HPDE6-E6E7 (cell line): ENCODE results near the gene C2orf81.

Experiments
- DNase-seq: peaks from one replicate; pipeline ENCODE4 v3.0.0; 2011; ENCODE audit warnings: missing footprints; ENCODE audit errors: extremely low spot score

C2orf81 gene

GRCh38 chr2:74391209-74391579 lies 30.2 kb downstream of the C2orf81 start:
- no peak for DNase-seq

DNA sequence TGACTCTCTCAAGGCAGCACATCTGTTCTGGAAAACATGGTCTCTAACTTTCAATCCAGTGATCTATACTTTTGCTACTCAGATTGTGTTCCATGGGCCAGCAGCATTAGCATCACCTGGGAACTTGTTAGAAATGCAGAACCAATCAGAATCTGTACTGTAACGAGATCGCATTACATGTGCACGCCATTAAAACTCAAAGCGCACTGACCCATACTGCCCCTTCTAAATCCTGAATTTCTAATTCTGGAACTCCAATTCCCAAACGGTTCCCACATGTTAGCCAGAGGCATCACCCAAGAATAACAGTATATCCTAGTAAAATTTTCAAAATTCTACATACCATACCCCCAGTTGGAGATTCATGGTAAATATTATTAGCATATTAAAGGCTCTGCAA lies 30.8 kb downstream of the C2orf81 start:
- no peak for DNase-seq

GRCh38 chr2:74387346-74387745 lies 34.1 kb downstream of the C2orf81 start:
- no peak for DNase-seq

DNA sequence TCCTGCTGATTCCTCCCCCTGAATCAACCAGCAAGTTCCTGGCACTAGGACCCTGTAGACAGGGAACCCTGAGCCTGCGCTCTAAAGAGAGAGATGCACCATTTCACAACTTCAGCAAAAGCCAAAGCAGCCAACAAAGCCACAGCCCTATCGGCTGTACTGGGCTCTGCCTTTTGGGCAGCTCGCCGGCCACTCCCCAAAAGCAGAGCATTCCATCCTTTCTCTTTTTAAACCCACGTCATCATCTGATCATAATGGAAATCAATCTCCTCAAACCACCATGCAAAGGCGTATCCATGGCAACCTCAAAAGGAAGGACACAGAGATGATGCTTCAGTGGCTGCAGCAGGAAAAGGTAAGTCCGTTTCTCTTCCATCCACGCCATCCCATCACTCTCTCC lies 36.0 kb downstream of the C2orf81 start:
- DNase-seq, result no peak

DNA sequence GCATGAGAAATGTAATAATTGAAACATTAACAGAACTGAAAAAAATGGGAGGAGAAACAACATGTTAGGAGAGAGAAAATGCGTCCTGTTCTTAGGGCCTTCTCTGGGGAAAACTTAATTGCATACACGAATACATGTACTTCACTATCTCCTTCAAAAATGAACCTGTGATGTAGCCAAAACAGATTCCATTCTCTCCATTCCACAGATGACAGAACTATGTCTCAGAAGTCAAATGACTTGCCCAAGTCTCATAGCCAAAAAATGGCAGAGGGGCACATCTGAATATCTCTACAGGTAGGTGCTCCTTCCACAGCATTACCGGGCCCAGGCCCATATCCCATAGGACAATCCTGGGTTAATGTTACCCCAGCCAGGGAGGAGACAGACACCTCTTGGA lies 37.4 kb downstream of the C2orf81 start:
- DNase-seq, result no peak

DNA sequence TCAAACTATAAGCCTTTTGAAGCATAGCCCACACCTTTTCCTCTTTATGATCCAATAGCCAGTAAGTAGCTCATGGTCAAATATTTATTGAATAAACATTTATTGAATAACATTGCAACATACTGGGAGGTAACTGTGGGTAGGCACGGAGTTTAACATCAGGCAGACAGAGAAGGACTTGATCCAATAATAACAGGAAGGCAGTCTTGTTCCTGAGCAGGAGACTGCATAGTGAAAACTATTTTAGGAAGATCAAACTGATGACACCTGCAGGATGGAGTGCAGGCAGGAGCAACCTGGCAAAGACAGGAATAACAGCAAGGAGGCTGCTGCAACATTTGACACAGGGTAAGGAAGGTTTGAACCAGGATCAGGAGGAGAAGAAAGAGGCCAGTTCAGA lies 38.2 kb downstream of the C2orf81 start:
- DNase-seq, result no peak

GRCh38 chr2:74381751-74382150 lies 39.7 kb downstream of the C2orf81 start:
- no peak for DNase-seq

DNA sequence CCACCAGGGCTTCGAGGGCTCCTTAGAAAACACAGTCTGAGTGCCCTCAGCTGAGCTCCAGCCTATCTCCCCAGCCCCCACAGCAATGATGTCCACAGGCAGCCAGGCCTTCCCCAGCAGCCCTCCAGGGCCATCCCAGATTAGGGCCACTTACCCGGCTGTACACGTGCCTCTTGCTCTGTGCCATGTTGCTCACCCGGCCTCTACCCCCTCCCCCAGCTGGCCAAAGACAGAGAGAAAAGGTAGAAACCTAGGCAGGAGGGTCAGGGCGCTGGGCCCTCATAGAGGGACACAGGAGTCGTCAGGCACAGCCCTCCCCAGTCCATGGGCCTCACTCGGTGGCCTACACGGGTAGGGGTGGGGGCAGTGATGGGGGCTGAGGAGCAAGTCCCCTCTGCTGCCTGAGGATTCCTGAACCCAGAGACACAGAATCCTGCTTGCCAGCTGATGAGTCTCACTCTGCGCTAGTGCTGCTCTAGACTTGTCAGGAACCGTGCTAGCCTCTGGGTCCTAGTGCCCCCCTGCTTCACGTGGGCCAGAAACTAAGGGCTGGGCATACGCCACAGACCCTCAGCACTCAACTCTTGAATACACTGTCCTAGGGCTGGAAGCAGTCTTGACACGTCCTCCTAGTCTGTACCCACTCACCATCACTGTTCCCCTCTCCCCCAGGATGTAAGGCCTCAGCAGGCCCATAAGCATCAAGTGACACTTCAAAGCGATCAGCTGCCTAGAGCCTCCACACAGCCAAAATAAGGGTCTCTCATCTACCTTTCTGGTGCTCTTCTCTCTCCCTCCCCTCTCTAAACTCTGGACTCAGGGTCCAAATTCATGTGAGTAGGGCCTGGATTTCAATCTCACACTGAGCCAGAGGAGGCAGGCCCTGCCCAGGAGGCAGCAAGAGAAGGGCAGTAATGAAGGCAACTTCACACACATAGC lies 41.3 kb downstream of the C2orf81 start, which contains the start of gene DCTN1:
DCTN1 (minus strand) TSS at position 461 of the 939 bp plus-strand sequence; CDS start at position 187, 274 bp downstream.
- peak; percentile 53 for DNase-seq

- DNase-seq, result no peak
Observed at GRCh38 chr2:74378007-74378406, 43.4 kb downstream of the C2orf81 start.

DNA sequence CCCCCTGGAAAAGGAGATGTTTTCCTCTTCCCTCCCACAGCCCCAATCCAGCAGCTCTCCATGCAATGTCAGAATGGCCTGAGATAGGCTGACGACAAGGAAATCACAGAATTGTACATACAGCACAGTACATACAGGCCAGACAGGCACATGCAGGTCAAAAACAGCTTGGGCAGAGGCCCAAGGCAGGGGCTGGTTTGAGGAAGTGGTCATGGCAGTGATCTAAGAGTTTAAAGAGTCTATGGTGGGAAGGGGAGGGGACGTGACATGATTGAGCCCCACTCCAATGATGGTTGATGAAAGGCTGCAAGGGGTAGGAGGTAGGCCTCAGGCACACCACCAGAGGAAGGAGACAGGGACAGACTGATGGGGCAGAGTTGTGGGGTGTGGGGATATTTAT lies 45.6 kb downstream of the C2orf81 start:
- DNase-seq, result no peak

GRCh38 chr2:74374509-74375205 lies 46.8 kb downstream of the C2orf81 start:
- DNase-seq, result no peak

GRCh38 chr2:74373985-74374384 lies 47.4 kb downstream of the C2orf81 start:
- DNase-seq, result no peak

DNA sequence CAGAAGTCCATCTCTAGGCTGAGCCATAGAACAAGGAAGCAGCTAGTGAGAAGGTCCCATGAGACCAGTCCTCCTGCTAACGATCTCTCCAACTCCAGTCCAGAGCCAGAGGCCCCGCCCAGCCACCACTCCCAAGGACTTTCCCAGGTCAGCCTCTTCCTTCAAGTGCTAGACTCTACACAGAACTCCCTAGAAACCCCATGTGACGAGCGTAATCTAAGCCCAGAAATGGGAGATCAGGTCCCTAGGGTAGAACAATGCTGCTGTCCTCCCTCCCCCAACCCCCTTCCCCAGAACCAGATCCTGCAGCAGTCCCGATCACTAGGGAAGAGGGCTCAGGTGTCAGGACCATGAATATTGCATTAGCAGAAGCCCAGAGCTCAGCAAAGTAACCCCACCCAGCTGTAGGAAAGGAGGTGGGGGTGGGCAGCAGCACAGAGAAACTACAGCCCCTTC lies 48.2 kb downstream of the C2orf81 start:
- no peak for DNase-seq

DNA sequence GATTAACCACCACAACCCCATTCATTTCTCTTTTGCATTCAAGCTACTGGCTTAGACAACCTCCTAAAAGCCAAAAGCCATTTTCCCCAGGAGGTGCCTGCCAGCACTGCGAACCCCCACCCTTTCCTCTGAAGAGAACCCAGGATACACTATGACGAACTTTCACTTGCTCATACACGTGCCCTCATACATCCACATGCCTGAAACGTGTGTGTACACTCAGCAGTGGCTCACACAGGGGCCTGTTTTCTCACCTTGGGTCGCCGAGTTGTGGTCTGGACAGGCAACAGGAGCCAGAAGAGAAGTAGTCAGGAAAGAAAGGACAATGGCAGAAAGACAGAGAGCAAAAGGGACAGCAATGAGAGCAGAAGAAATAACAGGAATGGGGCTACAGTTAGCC lies 48.7 kb downstream of the C2orf81 start:
- DNase-seq, result no peak

GRCh38 chr2:74371421-74371820 lies 50.0 kb downstream of the C2orf81 start:
- no peak for DNase-seq

DNA sequence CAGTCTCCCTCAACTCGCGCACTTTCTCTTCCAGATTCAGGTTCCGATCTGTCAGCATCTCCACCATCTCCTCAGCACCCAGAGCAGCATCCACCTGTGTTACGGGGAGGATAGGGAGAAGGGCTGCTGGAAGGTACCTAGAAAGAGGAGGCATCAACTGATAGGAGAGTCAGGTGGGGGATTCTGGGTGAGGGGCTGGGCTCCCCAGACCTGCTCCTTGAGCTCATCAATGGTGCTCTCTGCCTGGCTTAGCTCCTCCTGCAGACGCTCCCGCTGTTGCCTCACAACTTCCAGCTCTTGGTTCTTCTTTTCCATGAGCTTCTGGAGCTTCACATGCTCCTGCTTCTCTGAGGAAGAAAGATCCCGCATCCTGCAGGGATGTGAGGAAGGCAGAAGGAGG lies 51.4 kb downstream of the C2orf81 start:
- DNase-seq, result no peak

GRCh38 chr2:74368499-74368898 lies 52.9 kb downstream of the C2orf81 start:
- DNase-seq, result no peak

- DNase-seq, result no peak
Observed at GRCh38 chr2:74367789-74368188, 53.6 kb downstream of the C2orf81 start.

DNA sequence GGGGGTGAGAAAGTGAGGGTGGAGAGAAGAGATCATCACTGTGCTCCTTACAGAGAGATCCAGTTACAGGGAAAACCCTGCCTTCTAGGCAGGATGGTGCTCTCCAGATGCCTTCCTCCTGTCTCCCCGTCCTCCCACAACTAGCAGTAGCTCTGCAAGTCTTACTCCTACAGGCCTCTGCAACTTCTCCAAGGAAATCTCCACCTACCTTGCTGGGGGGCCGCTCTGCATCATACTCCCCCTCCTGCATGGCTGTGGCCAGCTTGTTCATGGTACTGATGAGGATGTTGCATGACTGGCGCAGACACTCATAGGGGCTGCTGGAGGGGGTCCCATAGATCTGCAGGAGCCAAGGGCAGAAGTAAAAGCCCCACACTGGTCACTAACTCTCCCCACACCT lies 55.4 kb downstream of the C2orf81 start:
- no peak for DNase-seq

- DNase-seq, result no peak
Observed at GRCh38 chr2:74364533-74365505, 56.6 kb downstream of the C2orf81 start.
